ENCODE results near the gene FAM117A.
A peak's percentile ranks its signal among the peaks of the same experiment; 100 is the strongest.
"Not testable (repeated sequence)": the region's sequence is repeated elsewhere in the genome, so short reads cannot be mapped to it uniquely, and the experiment has no call there.

FAM117A gene

DNA sequence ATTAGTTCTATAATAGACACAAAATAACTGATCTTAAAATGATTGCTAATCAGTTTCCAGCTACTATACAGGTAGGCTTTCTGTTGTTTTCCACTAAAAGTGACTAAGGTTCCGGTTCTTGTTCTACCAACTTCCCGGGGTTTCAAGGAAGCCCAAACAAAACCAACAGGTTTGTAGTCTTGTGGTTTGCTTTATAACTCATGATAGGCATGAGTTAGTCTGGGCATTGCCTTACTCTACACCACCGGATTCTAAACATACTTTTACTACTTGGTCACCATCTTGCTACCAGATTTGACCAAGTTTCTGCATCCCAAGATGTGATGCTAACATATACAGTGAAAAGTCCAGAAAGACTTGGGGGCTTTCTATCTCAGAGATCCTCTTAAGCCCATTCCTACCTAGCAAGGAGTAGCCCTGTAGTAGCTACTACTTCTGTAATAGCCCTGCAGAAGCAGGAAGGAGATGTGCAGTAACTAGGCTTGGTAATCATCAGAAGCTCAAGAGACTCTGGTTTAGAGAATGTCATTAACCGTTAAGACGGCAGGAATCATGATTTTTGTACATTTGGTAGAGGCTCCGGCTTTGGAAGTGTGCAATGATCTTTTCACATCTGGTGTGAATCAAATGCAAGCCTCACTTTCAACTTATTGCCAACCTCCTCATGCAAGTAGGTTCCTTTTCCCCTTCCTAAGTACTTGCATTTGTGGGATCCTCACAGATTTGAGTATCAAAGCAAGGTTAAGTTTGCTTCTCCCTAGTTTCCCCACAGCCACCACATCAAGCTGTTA is 1.6 kb downstream of the FAM117A start:
- no peak for DNase-seq

DNA sequence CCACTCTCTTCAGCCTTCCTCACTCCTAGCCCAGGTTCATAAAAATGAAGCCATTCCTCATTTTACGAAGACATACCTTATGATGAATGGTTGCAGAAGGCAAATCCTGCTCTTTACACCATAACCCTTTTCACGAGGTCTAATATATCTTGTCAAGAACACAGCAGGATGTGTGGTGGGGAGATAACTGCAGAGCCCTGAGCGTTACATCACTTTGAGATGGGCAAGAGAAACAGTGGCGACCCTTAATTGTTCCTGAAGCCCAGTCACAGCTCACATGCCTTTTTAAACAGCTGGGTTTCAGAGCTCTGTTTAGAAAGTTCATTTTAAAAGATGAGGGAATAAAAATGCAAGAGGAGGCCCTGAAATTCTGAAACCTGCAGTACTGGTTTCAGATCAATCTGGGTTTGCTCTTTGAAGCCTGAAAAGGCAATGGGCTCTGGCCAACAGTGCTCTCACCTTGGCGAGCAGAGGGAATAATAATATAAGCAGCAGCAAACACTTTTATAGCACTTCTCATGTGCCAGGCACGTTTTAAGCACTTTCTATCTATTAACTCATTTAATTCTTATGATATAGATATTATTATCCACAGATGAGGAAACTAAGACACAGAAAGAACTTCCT is 2.9 kb downstream of the FAM117A start:
- no peak for DNase-seq

DNA sequence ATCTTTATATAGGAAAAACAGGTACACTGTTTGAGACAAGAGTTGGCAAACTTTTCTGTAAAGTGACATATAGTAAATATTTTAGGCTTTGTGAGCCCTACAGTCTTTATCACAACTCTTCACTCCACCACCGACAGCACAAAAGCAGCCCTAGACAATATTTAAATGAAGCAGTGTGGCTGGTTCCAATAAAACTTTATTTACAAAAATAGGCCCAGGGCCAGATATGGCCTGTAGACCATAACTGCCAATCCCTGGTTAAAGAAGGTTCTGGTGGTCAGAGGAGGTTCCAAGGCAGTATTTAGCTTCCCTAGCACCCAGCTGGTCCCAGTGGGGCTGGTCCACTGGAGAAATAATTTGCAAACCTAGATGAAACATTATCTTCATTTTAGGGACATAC is 3.6 kb downstream of the FAM117A start:
- no peak for DNase-seq

DNA sequence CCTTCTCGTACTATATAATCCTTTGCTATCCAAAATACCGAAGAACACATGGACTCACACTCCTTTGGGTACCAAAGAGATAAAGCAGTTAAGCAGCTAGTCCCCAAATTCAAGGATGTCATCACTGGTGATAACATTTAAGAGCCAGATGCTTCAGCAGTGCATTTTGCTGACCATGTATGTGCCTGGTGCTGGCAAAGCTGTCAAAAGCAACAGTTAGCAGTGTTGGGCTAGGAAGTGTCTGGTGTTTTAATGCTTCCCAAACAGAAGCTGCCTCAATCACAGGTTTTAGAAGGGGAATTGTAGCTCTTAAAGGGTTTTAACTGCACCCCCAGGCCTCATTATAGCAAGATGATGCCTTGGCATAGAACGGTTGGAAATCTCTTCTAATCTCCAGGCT is 4.7 kb downstream of the FAM117A start:
- no peak for DNase-seq

GRCh38 chr17:49758464-49759010 is 5.4 kb downstream of the FAM117A start:
- DNase-seq: not testable (repeated sequence)

GRCh38 chr17:49757151-49757777 is 6.7 kb downstream of the FAM117A start:
- no peak for DNase-seq

DNA sequence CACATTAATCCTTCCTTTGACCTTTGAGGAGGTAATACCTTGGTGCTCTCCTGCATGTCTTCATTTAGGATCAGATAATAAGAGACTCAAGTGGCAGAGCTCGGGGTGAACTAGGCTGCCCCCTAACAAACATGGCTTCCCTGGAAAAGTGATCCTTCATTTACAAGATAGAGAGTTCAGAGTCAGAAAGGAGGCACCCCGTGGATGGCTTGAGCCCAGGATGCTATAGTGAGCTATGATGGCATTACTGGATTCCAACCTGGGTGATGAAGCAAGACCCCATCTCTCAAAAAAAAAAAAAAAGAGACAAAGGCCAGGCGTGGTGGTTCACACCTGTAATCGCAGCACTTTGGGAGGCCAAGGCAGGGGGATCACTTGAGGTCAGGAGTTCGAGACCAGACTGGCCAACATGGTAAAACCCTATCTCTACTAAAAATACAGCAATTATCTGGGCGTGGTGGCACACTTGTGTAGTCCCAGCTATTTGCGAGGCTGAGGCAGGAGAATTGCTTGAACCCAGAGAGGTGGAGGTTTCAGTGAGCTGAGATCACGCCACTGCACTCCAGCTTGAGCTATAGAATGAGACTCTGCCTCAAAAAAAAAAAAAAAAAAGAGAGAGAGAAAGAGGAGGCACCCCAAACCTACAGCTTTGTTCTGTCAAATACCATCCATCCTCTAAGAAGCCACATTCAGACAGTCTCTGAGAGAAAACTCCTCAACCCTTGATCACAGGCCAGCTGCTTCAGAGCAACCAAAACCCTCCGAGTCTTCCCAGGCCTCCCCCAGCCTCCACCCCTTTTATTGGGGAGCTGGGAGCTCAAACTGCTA is 7.4 kb downstream of the FAM117A start:
- no peak for DNase-seq

DNA sequence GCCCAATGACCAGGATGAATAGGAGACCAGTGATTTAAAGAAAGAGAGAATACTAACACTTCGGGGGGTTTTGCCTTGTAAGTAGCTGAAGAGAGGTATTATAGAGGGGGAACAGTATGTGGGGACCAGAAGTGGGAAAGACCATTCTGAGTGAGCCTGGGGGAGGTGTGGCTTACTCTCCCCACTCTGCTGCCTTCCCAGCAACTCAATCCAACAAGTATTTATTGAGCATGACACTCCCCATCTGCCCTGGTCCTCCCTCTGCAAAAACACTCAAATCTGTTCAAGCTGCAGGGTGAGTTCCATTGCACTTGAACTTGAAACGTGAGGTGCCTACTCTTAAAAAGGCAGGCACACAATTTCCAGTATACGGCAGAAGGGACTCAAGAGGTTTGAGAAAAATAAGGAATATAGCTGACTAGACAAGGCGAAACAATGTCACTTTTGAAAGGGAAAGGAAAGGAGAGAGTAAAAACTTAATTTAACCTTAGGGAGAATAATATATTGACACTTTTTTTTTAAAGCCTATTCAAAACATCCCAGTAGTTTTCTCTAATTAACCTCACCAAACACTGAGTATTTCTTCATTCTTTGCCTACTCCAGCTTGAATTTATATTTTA is 8.2 kb downstream of the FAM117A start:
- no peak for DNase-seq

GRCh38 chr17:49753959-49754391 is 10.0 kb downstream of the FAM117A start:
- no peak for DNase-seq

GRCh38 chr17:49752508-49752907 is 11.4 kb downstream of the FAM117A start:
- DNase-seq: no peak

- DNase-seq: no peak
These were observed 14.2 kb downstream of the FAM117A start for GRCh38 chr17:49749730-49750129.

DNA sequence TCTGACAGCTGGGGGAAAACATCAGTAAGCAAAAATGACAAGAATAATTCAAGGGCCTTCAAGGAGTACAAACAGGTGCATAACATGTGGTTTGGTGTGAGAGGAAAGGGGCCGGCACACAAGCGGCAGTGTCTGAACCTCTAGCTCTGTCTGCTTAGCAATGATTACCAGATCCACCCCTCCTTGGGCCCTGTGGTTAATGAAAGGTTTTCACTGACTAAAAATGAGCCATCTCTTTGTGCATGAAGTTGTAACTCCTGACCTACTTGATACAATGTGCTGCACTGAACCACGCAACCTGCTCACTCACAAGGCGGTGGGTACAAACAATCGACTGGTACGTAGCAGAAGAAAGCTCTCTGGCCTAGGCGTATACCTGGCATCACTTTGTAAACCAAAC is 15.1 kb downstream of the FAM117A start:
- peak; percentile 61 for DNase-seq

- no peak for DNase-seq
These were observed 15.7 kb downstream of the FAM117A start for GRCh38 chr17:49748223-49748622.

DNA sequence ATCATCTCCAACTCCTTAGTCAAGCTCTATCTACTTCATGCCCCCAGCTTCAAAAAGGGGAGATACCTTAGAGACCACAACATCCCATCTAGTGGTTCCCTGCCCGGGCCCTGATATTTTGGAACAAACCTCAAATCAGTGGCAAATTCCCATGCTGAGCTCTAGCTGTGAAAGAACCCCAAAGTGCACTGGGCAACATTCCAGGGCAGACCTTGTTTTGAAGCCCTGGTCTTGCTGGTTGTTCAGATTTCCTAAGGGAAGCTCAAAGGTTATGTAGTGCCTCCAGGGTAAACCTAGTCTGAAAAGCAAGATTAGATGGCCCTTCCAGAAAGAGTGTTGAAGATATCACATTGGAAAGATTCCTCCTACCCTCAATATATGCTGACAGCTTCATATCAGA is 16.3 kb downstream of the FAM117A start:
- no peak for DNase-seq

- no peak for DNase-seq
These were observed 17.0 kb downstream of the FAM117A start for GRCh38 chr17:49746791-49747490.

DNA sequence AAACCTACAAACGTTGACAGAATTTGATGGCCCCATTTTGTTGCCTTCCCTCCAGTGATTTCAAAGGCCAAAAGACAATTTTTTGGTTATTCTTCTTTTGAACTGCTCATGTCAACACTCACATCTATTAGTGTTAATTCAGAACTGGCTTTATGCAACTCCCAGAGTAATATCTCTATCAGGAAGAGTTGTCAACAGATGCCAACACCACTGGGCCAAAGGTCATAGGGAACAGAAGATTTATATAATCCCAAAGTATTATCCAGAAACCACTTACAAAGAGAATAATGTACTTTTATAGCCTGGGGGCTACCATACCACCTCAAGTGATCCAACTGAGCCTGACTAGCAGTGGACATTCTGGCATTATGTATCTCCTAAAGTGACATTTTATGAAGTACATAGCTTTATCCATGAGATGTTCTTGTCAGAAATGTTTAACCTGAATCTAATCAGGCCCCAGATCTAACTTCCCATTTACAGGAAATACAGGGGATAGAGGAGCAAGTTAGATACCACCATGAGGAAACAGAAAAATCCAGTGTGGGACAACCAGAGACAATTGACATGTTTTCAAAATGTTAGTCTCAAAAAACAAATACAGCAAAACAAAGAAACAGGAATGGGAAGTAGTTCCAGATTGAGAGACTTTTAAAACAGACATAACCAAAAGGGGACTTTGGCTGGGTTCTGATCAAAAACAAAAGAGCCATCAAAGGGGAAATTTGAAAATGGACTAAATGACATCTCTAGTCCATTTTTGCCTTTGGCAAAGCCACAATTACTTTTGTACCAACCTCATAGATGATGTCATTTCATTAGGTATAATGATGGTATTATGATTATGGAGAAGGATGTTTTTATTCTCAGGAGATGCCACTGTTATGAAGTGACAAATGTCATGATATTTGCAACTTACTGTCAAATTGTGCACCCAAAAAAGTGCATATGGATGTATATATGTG is 18.5 kb downstream of the FAM117A start:
- no peak for DNase-seq

- peak; percentile 33 for DNase-seq
These were observed 21.7 kb downstream of the FAM117A start for GRCh38 chr17:49742166-49742638.

DNA sequence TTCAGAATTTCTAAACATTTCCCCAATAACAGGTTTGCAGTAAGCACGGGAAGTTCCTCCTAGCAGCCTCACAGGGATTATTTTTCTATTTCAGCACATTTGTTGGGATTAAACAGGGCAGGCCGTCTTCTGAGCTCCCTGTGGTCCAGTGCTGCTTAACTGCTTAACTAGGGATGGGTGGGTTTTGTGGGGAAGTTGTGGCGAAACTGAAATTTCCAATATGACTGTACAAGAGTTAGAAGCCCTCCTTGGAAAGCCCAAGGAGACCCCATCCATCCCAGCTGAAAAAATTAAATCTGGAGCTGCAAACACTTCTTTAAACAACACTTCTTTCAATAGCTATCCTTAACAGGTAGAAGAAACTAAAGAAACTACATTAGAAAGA is 22.2 kb downstream of the FAM117A start:
- DNase-seq: no peak

- DNase-seq: no peak
These were observed 22.8 kb downstream of the FAM117A start for GRCh38 chr17:49741009-49741691.

Data from KG1 (cell line).